PC-3 (cell line): ENCODE measurements around the gene COL6A2.

Experiments
- EZH2 ChIP-seq: fragments of 300-600 bp; sonication (generic); IDR thresholded peaks from one replicate; pipeline ENCODE4 v1.6.1; 2017; ENCODE audit warnings: antibody characterized with exemption, mild to moderate bottlenecking, low read length; ENCODE audit not compliant: unreplicated experiment
- TF ChIP-seq, protein P1 (sequence below): fragments of 300-600 bp; sonication (generic); conservative IDR thresholded peaks from 2 replicates; pipeline ENCODE4 v1.5.1; 2017; ENCODE audit warnings: antibody characterized with exemption, low read depth, mild to moderate bottlenecking, low read length

DNA sequence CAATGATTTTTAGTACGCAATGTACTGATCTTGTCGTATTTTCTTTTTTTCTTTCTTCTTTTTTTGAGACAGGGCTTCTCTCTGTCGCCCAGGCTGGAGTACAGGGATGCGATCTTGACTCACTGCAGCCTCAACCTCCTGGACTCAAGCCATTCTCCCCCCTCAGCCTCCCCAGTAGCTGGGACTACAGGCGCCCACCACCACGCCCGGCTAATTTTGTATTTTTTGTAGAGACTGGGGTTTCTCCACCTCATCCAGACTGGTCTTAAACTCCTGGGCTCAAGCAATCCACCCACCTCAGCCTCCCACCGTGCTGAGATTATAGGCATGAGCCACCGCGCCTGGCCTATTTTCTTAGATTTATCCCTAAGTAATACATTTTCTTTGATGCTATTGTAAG lies 43.9 kb upstream of the COL6A2 start:
- TF ChIP-seq, protein P1, sequence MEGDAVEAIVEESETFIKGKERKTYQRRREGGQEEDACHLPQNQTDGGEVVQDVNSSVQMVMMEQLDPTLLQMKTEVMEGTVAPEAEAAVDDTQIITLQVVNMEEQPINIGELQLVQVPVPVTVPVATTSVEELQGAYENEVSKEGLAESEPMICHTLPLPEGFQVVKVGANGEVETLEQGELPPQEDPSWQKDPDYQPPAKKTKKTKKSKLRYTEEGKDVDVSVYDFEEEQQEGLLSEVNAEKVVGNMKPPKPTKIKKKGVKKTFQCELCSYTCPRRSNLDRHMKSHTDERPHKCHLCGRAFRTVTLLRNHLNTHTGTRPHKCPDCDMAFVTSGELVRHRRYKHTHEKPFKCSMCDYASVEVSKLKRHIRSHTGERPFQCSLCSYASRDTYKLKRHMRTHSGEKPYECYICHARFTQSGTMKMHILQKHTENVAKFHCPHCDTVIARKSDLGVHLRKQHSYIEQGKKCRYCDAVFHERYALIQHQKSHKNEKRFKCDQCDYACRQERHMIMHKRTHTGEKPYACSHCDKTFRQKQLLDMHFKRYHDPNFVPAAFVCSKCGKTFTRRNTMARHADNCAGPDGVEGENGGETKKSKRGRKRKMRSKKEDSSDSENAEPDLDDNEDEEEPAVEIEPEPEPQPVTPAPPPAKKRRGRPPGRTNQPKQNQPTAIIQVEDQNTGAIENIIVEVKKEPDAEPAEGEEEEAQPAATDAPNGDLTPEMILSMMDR, result no peak
- TF ChIP-seq EZH2, result no peak
